Measurements from ENCODE around the gene CABS1.

CABS1 gene

GRCh38 chr4:70382691-70383181 lies 48.0 kb downstream of the CABS1 start, which contains the start of gene SMR3B:
TSS of gene SMR3B (plus strand) at chr4:70383131. CDS start at chr4:70384511, 1,380 bp downstream.
- DNase-seq (ENCODE audit: low spot score) = no peak
